HEK293T (cell line): ENCODE results near the gene SLC39A5.
"Not testable (repeated sequence)": the region's sequence is repeated elsewhere in the genome, so short reads cannot be mapped to it uniquely, and the experiment has no call there.

Source experiments
- BHLHE40 ChIP-seq: fragments of 450-650 bp; IDR thresholded peaks from 2 replicates; pipeline ENCODE4 v1.6.1; 2016; ENCODE audit warnings: mild to moderate bottlenecking, moderate library complexity, borderline replicate concordance
- CTBP1 ChIP-seq: fragments of 450-650 bp; IDR thresholded peaks from 2 replicates; pipeline ENCODE4 v1.6.1; 2016; ENCODE audit warnings: borderline replicate concordance
- FOXA1 ChIP-seq: fragments of 450-650 bp; IDR thresholded peaks from 2 replicates; pipeline ENCODE4 v1.6.1; 2016; ENCODE audit warnings: mild to moderate bottlenecking
- FOXK2 ChIP-seq: fragments of 450-650 bp; IDR thresholded peaks from 2 replicates; pipeline ENCODE4 v1.6.1; 2016; ENCODE audit warnings: mild to moderate bottlenecking
- FOXM1 ChIP-seq: fragments of 450-650 bp; IDR thresholded peaks from 2 replicates; pipeline ENCODE4 v1.6.1; 2017; ENCODE audit warnings: mild to moderate bottlenecking, borderline replicate concordance
- HDGF ChIP-seq: fragments of 450-650 bp; IDR thresholded peaks from 2 replicates; pipeline ENCODE4 v1.6.1; 2017; ENCODE audit warnings: antibody characterized with exemption, borderline replicate concordance
- L3MBTL2 ChIP-seq: fragments of 450-650 bp; conservative IDR thresholded peaks from 2 replicates; pipeline ENCODE4 v1.6.1; 2016; ENCODE audit warnings: mild to moderate bottlenecking
- NFRKB ChIP-seq: fragments of 450-650 bp; IDR thresholded peaks from 2 replicates; pipeline ENCODE4 v1.6.1; 2016; ENCODE audit warnings: mild to moderate bottlenecking, moderate library complexity
- PKNOX1 ChIP-seq: fragments of 450-650 bp; IDR thresholded peaks from 2 replicates; pipeline ENCODE4 v1.6.1; 2016
- SP1 ChIP-seq: fragments of 450-650 bp; IDR thresholded peaks from 2 replicates; pipeline ENCODE4 v1.6.1; 2017
- SUZ12 ChIP-seq: fragments of 450-650 bp; IDR thresholded peaks from 2 replicates; pipeline ENCODE4 v1.6.1; 2016; ENCODE audit warnings: mild to moderate bottlenecking
- TARDBP ChIP-seq: fragments of 450-650 bp; IDR thresholded peaks from 2 replicates; pipeline ENCODE4 v1.6.1; 2016
- ZNF384 ChIP-seq: fragments of 450-650 bp; IDR thresholded peaks from 2 replicates; pipeline ENCODE4 v1.6.1; 2016

DNA sequence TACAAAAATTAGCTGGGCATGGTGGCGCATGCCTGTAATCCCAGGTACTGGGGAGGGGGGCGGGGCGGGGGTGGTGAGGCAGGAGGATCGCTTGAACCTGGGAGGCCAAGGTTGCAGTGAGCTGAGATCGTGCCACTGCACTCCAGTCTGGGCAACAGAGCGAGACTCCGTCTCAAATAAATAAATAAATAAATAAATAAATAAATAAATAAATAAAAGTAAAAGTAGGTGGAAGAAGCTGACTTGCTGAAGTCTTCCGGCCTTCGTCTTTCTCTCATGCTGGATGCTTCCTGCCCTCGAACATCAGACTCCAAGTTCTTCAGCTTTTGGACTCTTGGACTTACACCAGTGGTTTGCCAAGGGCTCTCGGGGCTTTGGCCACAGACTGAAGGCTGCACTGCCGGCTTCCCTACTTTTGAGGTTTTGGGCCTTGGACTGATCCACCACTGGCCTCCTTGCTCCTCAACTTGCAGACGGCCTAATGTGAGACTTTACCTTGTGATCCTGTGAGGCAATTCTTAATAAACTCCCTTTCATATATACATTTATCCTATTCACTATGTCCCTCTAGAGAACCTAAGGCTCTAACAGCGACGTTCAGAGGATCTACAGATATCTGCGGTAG, 36.3 kb downstream of the SLC39A5 start:
- TF ChIP-seq NFRKB, BHLHE40, ZNF384, TARDBP, HDGF, SP1, FOXM1, FOXK2, SUZ12, CTBP1, L3MBTL2, FOXA1, PKNOX1: not testable (repeated sequence)
